ENCODE data around the gene HAGHL.

DNA sequence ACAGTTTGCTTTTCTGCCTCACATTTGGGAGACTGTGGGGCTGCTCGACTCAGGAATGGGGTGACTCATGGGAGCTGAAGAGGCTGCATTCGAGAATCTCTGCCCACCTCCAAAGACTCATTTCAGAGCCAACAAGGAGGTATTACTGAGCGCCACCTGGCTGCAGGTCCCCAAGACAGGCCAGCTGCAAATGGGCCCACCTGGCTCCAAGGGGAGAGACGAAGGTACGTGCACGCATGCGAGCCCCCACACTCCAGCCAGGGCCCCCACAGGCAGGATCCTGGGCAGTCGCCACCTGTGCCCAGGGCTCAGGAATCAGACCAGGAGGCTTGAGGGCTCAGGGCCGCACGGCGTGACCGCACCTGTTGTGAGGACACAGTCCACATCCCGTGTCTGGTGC lies 6.0 kb downstream of the HAGHL start:
- TF ChIP-seq, protein P1, sequence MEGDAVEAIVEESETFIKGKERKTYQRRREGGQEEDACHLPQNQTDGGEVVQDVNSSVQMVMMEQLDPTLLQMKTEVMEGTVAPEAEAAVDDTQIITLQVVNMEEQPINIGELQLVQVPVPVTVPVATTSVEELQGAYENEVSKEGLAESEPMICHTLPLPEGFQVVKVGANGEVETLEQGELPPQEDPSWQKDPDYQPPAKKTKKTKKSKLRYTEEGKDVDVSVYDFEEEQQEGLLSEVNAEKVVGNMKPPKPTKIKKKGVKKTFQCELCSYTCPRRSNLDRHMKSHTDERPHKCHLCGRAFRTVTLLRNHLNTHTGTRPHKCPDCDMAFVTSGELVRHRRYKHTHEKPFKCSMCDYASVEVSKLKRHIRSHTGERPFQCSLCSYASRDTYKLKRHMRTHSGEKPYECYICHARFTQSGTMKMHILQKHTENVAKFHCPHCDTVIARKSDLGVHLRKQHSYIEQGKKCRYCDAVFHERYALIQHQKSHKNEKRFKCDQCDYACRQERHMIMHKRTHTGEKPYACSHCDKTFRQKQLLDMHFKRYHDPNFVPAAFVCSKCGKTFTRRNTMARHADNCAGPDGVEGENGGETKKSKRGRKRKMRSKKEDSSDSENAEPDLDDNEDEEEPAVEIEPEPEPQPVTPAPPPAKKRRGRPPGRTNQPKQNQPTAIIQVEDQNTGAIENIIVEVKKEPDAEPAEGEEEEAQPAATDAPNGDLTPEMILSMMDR (IDR thresholded peaks at IDR 0.05), result no peak
- TF ChIP-seq EZH2 (IDR thresholded peaks at IDR 0.05), result no peak
